Upper lobe of left lung (tissue), 4 donors: ENCODE measurements around the gene GAA.

Experiments used
- CTCF ChIP-seq, 6 experiments: fragments of 450-650 bp in 4 of 6; fragments of 200-600 bp in 2 of 6; sonication (generic) in 2 of 6; IDR thresholded peaks; one replicate each; pipeline ENCODE4 v1.5.1; 2016 to 2019; ENCODE audit warnings: antibody characterized with exemption in 6 of 6
- EP300 ChIP-seq, 4 donors: sonication (generic); formaldehyde crosslinking; IDR thresholded peaks; one replicate each; pipeline ENCODE4 v1.5.1; 2017; ENCODE audit warnings: antibody characterized with exemption in 4 of 4, control low read depth in 2 of 4
- POLR2A ChIP-seq, 4 donors: fragments of 450-650 bp; IDR thresholded peaks; one replicate each; pipeline ENCODE4 v1.5.1; 2016 to 2017; ENCODE audit warnings: antibody characterized with exemption in 4 of 4, mild to moderate bottlenecking in 2 of 4

GRCh38 chr17:80132906-80133625, 31.7 kb downstream of the GAA start:
- TF ChIP-seq POLR2A (IDR thresholded peaks at IDR 0.05) (no peak), CTCF (IDR thresholded peaks at IDR 0.05) (no peak), EP300 (IDR thresholded peaks at IDR 0.05) (no peak)
